SU-DHL-6 (cell line): ENCODE data around the gene SMARCA4.

ENCODE experiments used
- H2AFZ ChIP-seq: fragments of 200-600 bp; sonication (generic); 2 replicates; pipeline ENCODE4 v1.6.1; 2014; ENCODE audit warnings: low read depth, mild to moderate bottlenecking, moderate library complexity, mixed read lengths, antibody characterized with exemption, low read length; ENCODE audit not compliant: severe bottlenecking
- H3F3A ChIP-seq: fragments of 200-600 bp; shearing (Covaris generic); 2 replicates; pipeline ENCODE4 v1.6.0; 2016; ENCODE audit warnings: antibody characterized with exemption, mild to moderate bottlenecking; ENCODE audit not compliant: insufficient read depth
- H3K27ac ChIP-seq: fragments of 200-600 bp; sonication (generic); 2 replicates; pipeline ENCODE4 v1.5.1; 2016; ENCODE audit warnings: low read depth, mild to moderate bottlenecking, low read length, moderate library complexity, mixed read lengths
- H3K27me3 ChIP-seq: fragments of 200-600 bp; sonication (generic), shearing (Covaris generic); 2 replicates; pipeline ENCODE4 v1.6.0; 2014; ENCODE audit warnings: mild to moderate bottlenecking, low read length
- H3K36me3 ChIP-seq: fragments of 200-600 bp; sonication (generic); 2 replicates; pipeline ENCODE4 v1.6.1; 2014; ENCODE audit warnings: mild to moderate bottlenecking, low read length, mixed read lengths
- H3K4me2 ChIP-seq: fragments of 300-600, 200-600 bp; shearing (Covaris generic), sonication (generic); 2 replicates; pipeline ENCODE4 v1.6.0; 2014; ENCODE audit warnings: low read length, low read depth, mild to moderate bottlenecking; ENCODE audit not compliant: poor library complexity, severe bottlenecking
- H3K4me3 ChIP-seq: fragments of 200-600 bp; sonication (generic); 2 replicates; pipeline ENCODE4 v1.5.1; 2014; ENCODE audit warnings: antibody characterized with exemption, low read length, mild to moderate bottlenecking, mixed read lengths; ENCODE audit not compliant: insufficient read depth, poor library complexity, severe bottlenecking
- H3K79me2 ChIP-seq: fragments of 200-600 bp; sonication (generic); 2 replicates; pipeline ENCODE4 v1.6.1; 2014; ENCODE audit warnings: mild to moderate bottlenecking, low read length, moderate library complexity; ENCODE audit not compliant: insufficient read depth
- H3K9ac ChIP-seq: fragments of 200-600 bp; sonication (generic); 2 replicates; pipeline ENCODE4 v1.7.0; 2014; ENCODE audit warnings: mild to moderate bottlenecking, low read length
- H3K9me2 ChIP-seq: fragments of 200-600 bp; sonication (generic); replicated peaks from 2 replicates; pipeline ENCODE4 v1.6.1; 2014; ENCODE audit warnings: low read length; ENCODE audit not compliant: insufficient read depth
- H3K9me3 ChIP-seq: fragments of 200-600 bp; sonication (generic); 2 replicates; pipeline ENCODE4 v1.6.1; 2014; ENCODE audit warnings: low read length, mixed read lengths; ENCODE audit not compliant: insufficient read depth
- H4K20me1 ChIP-seq: fragments of 200-600 bp; sonication (generic); 2 replicates; pipeline ENCODE4 v1.6.1; 2014; ENCODE audit warnings: low read depth, mild to moderate bottlenecking, antibody characterized with exemption, low read length, moderate library complexity, mixed read lengths
- CTCF ChIP-seq: fragments of 200-600 bp; sonication (generic); IDR thresholded peaks from one replicate; pipeline ENCODE4 v1.5.1; 2017; ENCODE audit warnings: antibody characterized with exemption, mild to moderate bottlenecking, low read length, moderate library complexity; ENCODE audit not compliant: insufficient read depth, poor library complexity, severe bottlenecking
- EZH2phosphoT487 ChIP-seq: fragments of 200-600 bp; sonication (generic), shearing (Covaris generic); conservative IDR thresholded peaks from 2 replicates; pipeline ENCODE4 v1.6.1; 2018; ENCODE audit warnings: mild to moderate bottlenecking, antibody characterized with exemption, low read length, moderate library complexity, mixed read lengths

SMARCA4 gene

GRCh38 chr19:10988380-10988779, 27.6 kb downstream of the SMARCA4 start:
- Histone ChIP-seq H3K4me2 (no peak overlapping the region), H3K27ac (no peak overlapping the region), H3K9me3 (no peaks in the 10 kb centered on the region), H3K36me3 (peaks cover 19% of the 10 kb centered on the region; the same call in 1 of the 2 replicates), H3K4me3 (no peak overlapping the region), H3K79me2 (peaks cover 51% of the 10 kb centered on the region), H2AFZ (no peak overlapping the region), H3F3A (no peaks in the 10 kb centered on the region), H4K20me1 (peaks cover 3% of the 10 kb centered on the region; the same call in 1 of the 2 replicates), H3K9ac (no peak overlapping the region), H3K9me2 (no peaks in the 10 kb centered on the region), H3K27me3 (no peaks in the 10 kb centered on the region)
- TF ChIP-seq CTCF (no peak), EZH2phosphoT487 (no peak)

- peaks cover 20% of the 10 kb centered on the region; the same call in 1 of the 2 replicates for H3K36me3 ChIP-seq
- H3K27me3 ChIP-seq = no peaks in the 10 kb centered on the region
- H3F3A ChIP-seq = no peaks in the 10 kb centered on the region
- H3K9me2 ChIP-seq = no peaks in the 10 kb centered on the region
- H3K9ac ChIP-seq = no peak overlapping the region
- H3K9me3 ChIP-seq = no peaks in the 10 kb centered on the region
- no peak for TF ChIP-seq CTCF
- no peak for TF ChIP-seq EZH2phosphoT487
- H2AFZ ChIP-seq = no peak overlapping the region
- no peak overlapping the region for H3K4me2 ChIP-seq
- no peak overlapping the region for H3K4me3 ChIP-seq
- no peak overlapping the region for H3K27ac ChIP-seq
- peaks cover 3% of the 10 kb centered on the region; the same call in 1 of the 2 replicates for H4K20me1 ChIP-seq
- peaks cover 45% of the 10 kb centered on the region for H3K79me2 ChIP-seq
Observed at GRCh38 chr19:10988921-10989320, 28.1 kb downstream of the SMARCA4 start.

GRCh38 chr19:10991076-10991475, 30.2 kb downstream of the SMARCA4 start:
- no peaks in the 10 kb centered on the region for H3K27me3 ChIP-seq
- H3K4me2 ChIP-seq = no peak overlapping the region
- H3K36me3 ChIP-seq = peaks cover 27% of the 10 kb centered on the region
- H3K27ac ChIP-seq = no peak overlapping the region
- H4K20me1 ChIP-seq = no peaks in the 10 kb centered on the region; the same call in 1 of the 2 replicates
- no peaks in the 10 kb centered on the region for H3F3A ChIP-seq
- no peaks in the 10 kb centered on the region for H3K9me2 ChIP-seq
- no peak overlapping the region for H2AFZ ChIP-seq
- peaks cover 33% of the 10 kb centered on the region for H3K79me2 ChIP-seq
- H3K4me3 ChIP-seq = no peak overlapping the region
- H3K9ac ChIP-seq = no peak overlapping the region
- TF ChIP-seq CTCF (no peak), EZH2phosphoT487 (no peak)
- no peaks in the 10 kb centered on the region for H3K9me3 ChIP-seq
